HUES6 (cell line): ENCODE measurements around the gene MAP2K5.

Experiments
- H3K27ac ChIP-seq: 2 replicates; pipeline ENCODE4 v1.7.0; 2013; ENCODE audit warnings: low read depth, mild to moderate bottlenecking, low read length, inconsistent platforms
- H3K27me3 ChIP-seq: 2 replicates; pipeline ENCODE4 v1.6.1; 2013; ENCODE audit warnings: low read length; ENCODE audit not compliant: control insufficient read depth, insufficient read depth
- H3K36me3 ChIP-seq: 2 replicates; pipeline ENCODE4 v1.6.1; 2013; ENCODE audit warnings: low read length; ENCODE audit not compliant: control insufficient read depth, insufficient read depth
- H3K4me1 ChIP-seq: 2 replicates; pipeline ENCODE4 v1.6.1; 2013; ENCODE audit warnings: low read length; ENCODE audit not compliant: control insufficient read depth, insufficient read depth
- H3K4me3 ChIP-seq: 2 replicates; pipeline ENCODE4 v1.5.1; 2013; ENCODE audit warnings: low read depth, low read length
- H3K9ac ChIP-seq: one replicate; pipeline ENCODE4 v1.6.1; 2013; ENCODE audit warnings: mild to moderate bottlenecking, low read length
- H3K9me3 ChIP-seq: 2 replicates; pipeline ENCODE4 v1.6.1; 2013; ENCODE audit warnings: low read depth, low read length; ENCODE audit not compliant: control insufficient read depth, insufficient read depth

Gene MAP2K5

GRCh38 chr15:67579164-67579563, 36.7 kb downstream of the MAP2K5 start:
- Histone ChIP-seq H3K27ac (no peak overlapping the region), H3K4me1 (peaks cover 8% of the 10 kb centered on the region), H3K9me3 (no peaks in the 10 kb centered on the region), H3K36me3 (no peaks in the 10 kb centered on the region), H3K9ac (no peak overlapping the region), H3K27me3 (no peaks in the 10 kb centered on the region), H3K4me3 (no peak overlapping the region)

- Histone ChIP-seq H3K9me3 (no peaks in the 10 kb centered on the region), H3K27me3 (no peaks in the 10 kb centered on the region), H3K27ac (no peak overlapping the region), H3K9ac (no peak overlapping the region), H3K4me3 (no peak overlapping the region), H3K36me3 (no peaks in the 10 kb centered on the region), H3K4me1 (peaks cover 6% of the 10 kb centered on the region)
These were observed 37.5 kb downstream of the MAP2K5 start for GRCh38 chr15:67579967-67580366.

- no peaks in the 10 kb centered on the region for H3K27me3 ChIP-seq
- H3K36me3 ChIP-seq, result peaks cover 13% of the 10 kb centered on the region
- H3K27ac ChIP-seq, result no peak overlapping the region
These were observed 41.7 kb downstream of the MAP2K5 start for GRCh38 chr15:67584157-67584556.

GRCh38 chr15:67585681-67586080, 43.2 kb downstream of the MAP2K5 start:
- no peak overlapping the region for H3K4me3 ChIP-seq
- no peaks in the 10 kb centered on the region for H3K9me3 ChIP-seq
- no peak overlapping the region for H3K9ac ChIP-seq
- no peaks in the 10 kb centered on the region for H3K4me1 ChIP-seq
- no peak overlapping the region for H3K27ac ChIP-seq
- peaks cover 13% of the 10 kb centered on the region for H3K36me3 ChIP-seq
- no peaks in the 10 kb centered on the region for H3K27me3 ChIP-seq

More at GRCh38 chr15:67584157-67584556, 41.7 kb downstream of the MAP2K5 start:
- no peak overlapping the region for H3K4me3 ChIP-seq
- H3K9ac ChIP-seq, result no peak overlapping the region
- H3K9me3 ChIP-seq, result no peaks in the 10 kb centered on the region
- H3K4me1 ChIP-seq, result no peaks in the 10 kb centered on the region

GRCh38 chr15:67587331-67587730, 44.8 kb downstream of the MAP2K5 start:
- Histone ChIP-seq H3K27ac (no peak overlapping the region), H3K4me3 (no peak overlapping the region), H3K36me3 (peaks cover 13% of the 10 kb centered on the region), H3K9me3 (no peaks in the 10 kb centered on the region), H3K4me1 (no peaks in the 10 kb centered on the region), H3K27me3 (no peaks in the 10 kb centered on the region), H3K9ac (no peak overlapping the region)

- Histone ChIP-seq H3K9ac (no peak overlapping the region), H3K27me3 (no peaks in the 10 kb centered on the region), H3K27ac (no peak overlapping the region), H3K4me1 (no peaks in the 10 kb centered on the region), H3K9me3 (no peaks in the 10 kb centered on the region), H3K4me3 (no peak overlapping the region), H3K36me3 (peaks cover 16% of the 10 kb centered on the region)
These were observed 45.3 kb downstream of the MAP2K5 start for GRCh38 chr15:67587754-67588153.

- no peaks in the 10 kb centered on the region for H3K27me3 ChIP-seq
- H3K4me3 ChIP-seq, result no peak overlapping the region
- no peaks in the 10 kb centered on the region for H3K9me3 ChIP-seq
- H3K36me3 ChIP-seq, result peaks cover 16% of the 10 kb centered on the region
- H3K27ac ChIP-seq, result no peak overlapping the region
- no peak overlapping the region for H3K9ac ChIP-seq
- no peaks in the 10 kb centered on the region for H3K4me1 ChIP-seq
These were observed 47.7 kb downstream of the MAP2K5 start for GRCh38 chr15:67590191-67590590.

- no peak overlapping the region for H3K9ac ChIP-seq
- no peaks in the 10 kb centered on the region for H3K4me1 ChIP-seq
- H3K36me3 ChIP-seq, result peaks cover 16% of the 10 kb centered on the region
- no peak overlapping the region for H3K27ac ChIP-seq
- no peaks in the 10 kb centered on the region for H3K9me3 ChIP-seq
- no peak overlapping the region for H3K4me3 ChIP-seq
- H3K27me3 ChIP-seq, result no peaks in the 10 kb centered on the region
These were observed 49.7 kb downstream of the MAP2K5 start for GRCh38 chr15:67592245-67592644.

- H3K9ac ChIP-seq, result no peak overlapping the region
- H3K27ac ChIP-seq, result no peak overlapping the region
- H3K4me3 ChIP-seq, result no peak overlapping the region
- H3K4me1 ChIP-seq, result no peaks in the 10 kb centered on the region
- H3K36me3 ChIP-seq, result peaks cover 4% of the 10 kb centered on the region; the same call in 1 of the 2 replicates
- no peaks in the 10 kb centered on the region for H3K27me3 ChIP-seq
- H3K9me3 ChIP-seq, result no peaks in the 10 kb centered on the region
These were observed 51.1 kb downstream of the MAP2K5 start for GRCh38 chr15:67593562-67593961.

GRCh38 chr15:67594770-67595169, 52.3 kb downstream of the MAP2K5 start:
- no peak overlapping the region for H3K4me3 ChIP-seq
- H3K36me3 ChIP-seq, result peaks cover 4% of the 10 kb centered on the region; the same call in 1 of the 2 replicates
- H3K9ac ChIP-seq, result no peak overlapping the region
- H3K4me1 ChIP-seq, result no peaks in the 10 kb centered on the region
- H3K9me3 ChIP-seq, result no peaks in the 10 kb centered on the region
- no peaks in the 10 kb centered on the region for H3K27me3 ChIP-seq
- H3K27ac ChIP-seq, result no peak overlapping the region

GRCh38 chr15:67595572-67595971, 53.1 kb downstream of the MAP2K5 start:
- Histone ChIP-seq H3K27ac (no peak overlapping the region), H3K9ac (no peak overlapping the region), H3K36me3 (peaks cover 5% of the 10 kb centered on the region; the same call in 1 of the 2 replicates), H3K4me1 (no peaks in the 10 kb centered on the region), H3K27me3 (no peaks in the 10 kb centered on the region), H3K4me3 (no peak overlapping the region), H3K9me3 (no peaks in the 10 kb centered on the region)

- Histone ChIP-seq H3K27me3 (no peaks in the 10 kb centered on the region), H3K4me1 (peaks cover 4% of the 10 kb centered on the region; the same call in 1 of the 2 replicates), H3K9ac (no peak overlapping the region), H3K9me3 (no peaks in the 10 kb centered on the region), H3K27ac (no peak overlapping the region), H3K4me3 (no peak overlapping the region), H3K36me3 (0 out of 2 replicates have a peak, but pooled peaks cover 4% of the 10 kb centered on the region)
These were observed 58.6 kb downstream of the MAP2K5 start for GRCh38 chr15:67601073-67601472.
